ENCODE measurements around the gene RGS6. TPM values are rescaled to one million over a fixed set of nuclear protein-coding genes. Genes with fewer than 3 reads are reported as not detected.

Gene RGS6
- total RNA-seq, 1 donor from 2014 or later = 0.24 TPM

GRCh38 chr14:72595152-72595862, 663.1 kb downstream of the RGS6 start:
- Mint-ChIP-seq H3K4me3 (ENCODE audit: unreplicated experiment) (no peak overlapping the region), H3K4me1 (ENCODE audit: unreplicated experiment) (peaks cover 2% of the 10 kb centered on the region), H3K9me3 (ENCODE audit: unreplicated experiment) (no peaks in the 10 kb centered on the region), H3K36me3 (ENCODE audit: unreplicated experiment) (no peaks in the 10 kb centered on the region), H3K27ac (ENCODE audit: unreplicated experiment) (no peak overlapping the region), H3K27me3 (ENCODE audit: unreplicated experiment) (peaks cover 9% of the 10 kb centered on the region)
- no peak for DNase-seq (ENCODE audit: extremely low spot score, unreplicated experiment)
- TF ChIP-seq, protein P1, sequence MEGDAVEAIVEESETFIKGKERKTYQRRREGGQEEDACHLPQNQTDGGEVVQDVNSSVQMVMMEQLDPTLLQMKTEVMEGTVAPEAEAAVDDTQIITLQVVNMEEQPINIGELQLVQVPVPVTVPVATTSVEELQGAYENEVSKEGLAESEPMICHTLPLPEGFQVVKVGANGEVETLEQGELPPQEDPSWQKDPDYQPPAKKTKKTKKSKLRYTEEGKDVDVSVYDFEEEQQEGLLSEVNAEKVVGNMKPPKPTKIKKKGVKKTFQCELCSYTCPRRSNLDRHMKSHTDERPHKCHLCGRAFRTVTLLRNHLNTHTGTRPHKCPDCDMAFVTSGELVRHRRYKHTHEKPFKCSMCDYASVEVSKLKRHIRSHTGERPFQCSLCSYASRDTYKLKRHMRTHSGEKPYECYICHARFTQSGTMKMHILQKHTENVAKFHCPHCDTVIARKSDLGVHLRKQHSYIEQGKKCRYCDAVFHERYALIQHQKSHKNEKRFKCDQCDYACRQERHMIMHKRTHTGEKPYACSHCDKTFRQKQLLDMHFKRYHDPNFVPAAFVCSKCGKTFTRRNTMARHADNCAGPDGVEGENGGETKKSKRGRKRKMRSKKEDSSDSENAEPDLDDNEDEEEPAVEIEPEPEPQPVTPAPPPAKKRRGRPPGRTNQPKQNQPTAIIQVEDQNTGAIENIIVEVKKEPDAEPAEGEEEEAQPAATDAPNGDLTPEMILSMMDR (IDR thresholded peaks at IDR 0.05) = no peak

GRCh38 chr14:72597252-72598233, 665.3 kb downstream of the RGS6 start:
- no peak overlapping the region for H3K27ac Mint-ChIP-seq (ENCODE audit: unreplicated experiment)
- TF ChIP-seq, protein P1 (IDR thresholded peaks at IDR 0.05) = no peak
- H3K4me3 Mint-ChIP-seq (ENCODE audit: unreplicated experiment) = no peak overlapping the region
- peaks cover 6% of the 10 kb centered on the region for H3K4me1 Mint-ChIP-seq (ENCODE audit: unreplicated experiment)
- no peak for DNase-seq (ENCODE audit: extremely low spot score, unreplicated experiment)
- no peaks in the 10 kb centered on the region for H3K36me3 Mint-ChIP-seq (ENCODE audit: unreplicated experiment)
- peaks cover 3% of the 10 kb centered on the region for H3K27me3 Mint-ChIP-seq (ENCODE audit: unreplicated experiment)
- H3K9me3 Mint-ChIP-seq (ENCODE audit: unreplicated experiment) = no peaks in the 10 kb centered on the region

DNA sequence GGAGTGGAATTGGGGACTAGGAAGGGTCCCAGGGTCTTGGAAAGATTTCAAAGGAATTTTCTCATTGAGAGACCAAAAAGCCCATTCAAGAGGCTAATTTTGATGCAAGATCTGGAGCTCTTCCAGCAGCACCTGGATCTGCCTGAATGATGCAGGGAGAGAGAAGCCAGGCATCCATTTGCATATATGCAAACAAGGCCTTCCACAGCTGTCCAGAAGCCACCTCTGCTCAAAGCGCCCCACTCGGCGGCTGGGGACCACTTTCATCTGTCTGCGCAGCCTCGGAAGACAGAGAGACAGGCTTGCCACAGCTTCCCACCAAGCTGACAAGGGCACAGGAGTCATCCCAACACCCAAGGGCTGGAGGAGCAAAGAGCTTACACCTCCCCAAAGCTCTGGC, 666.1 kb downstream of the RGS6 start:
- Mint-ChIP-seq H3K4me3 (ENCODE audit: unreplicated experiment) (no peak overlapping the region), H3K9me3 (ENCODE audit: unreplicated experiment) (no peaks in the 10 kb centered on the region), H3K27me3 (ENCODE audit: unreplicated experiment) (peaks cover 3% of the 10 kb centered on the region), H3K27ac (ENCODE audit: unreplicated experiment) (no peak overlapping the region), H3K36me3 (ENCODE audit: unreplicated experiment) (no peaks in the 10 kb centered on the region), H3K4me1 (ENCODE audit: unreplicated experiment) (peaks cover 6% of the 10 kb centered on the region)
- DNase-seq (ENCODE audit: extremely low spot score, unreplicated experiment) = no peak
- TF ChIP-seq, protein P1 (IDR thresholded peaks at IDR 0.05) = no peak

DNA sequence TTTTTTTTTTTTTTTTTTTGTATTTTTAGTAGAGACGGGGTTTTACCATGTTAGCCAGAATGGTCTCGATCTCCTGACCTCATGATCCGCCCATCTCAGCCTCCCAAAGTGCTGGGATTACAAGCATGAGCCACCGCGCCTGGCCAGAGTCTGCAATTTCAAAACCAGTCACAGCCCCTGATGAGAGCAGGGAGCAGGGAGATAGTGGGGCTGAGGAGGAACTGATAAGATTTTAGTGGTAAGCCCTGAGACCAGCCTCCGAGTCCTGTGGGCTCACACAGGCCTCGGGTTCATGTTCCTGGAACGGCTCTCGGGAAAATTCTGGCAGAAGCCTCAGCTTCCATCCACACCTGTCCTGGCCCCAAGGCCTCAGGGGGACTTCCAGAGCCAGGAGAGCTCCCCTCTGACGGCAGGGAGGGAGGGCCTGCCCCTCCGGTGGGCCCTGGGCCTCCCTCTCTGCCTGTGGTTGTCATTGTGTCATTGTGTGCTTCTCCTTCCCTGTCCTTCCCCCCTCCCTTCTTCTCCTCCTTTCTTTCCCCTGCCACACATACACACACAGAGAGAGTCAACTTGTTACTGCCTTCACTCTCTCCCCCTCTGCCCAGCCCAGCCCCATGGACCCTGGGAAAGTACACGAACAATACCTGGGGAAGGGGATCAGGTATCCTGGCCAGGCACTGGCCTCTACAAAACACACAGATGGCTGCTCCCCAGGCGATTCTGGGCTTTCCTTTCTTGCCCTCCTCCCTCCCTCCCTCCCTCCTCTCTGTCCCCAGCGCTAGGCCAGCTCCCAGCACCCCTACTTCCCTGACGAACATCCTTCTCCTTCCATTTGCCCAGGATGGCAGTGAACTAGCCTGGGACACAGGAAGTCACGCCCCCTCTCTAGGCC, 667.6 kb downstream of the RGS6 start:
- TF ChIP-seq, protein P1 (IDR thresholded peaks at IDR 0.05) = no peak
- H3K36me3 Mint-ChIP-seq (ENCODE audit: unreplicated experiment) = no peaks in the 10 kb centered on the region
- H3K4me3 Mint-ChIP-seq (ENCODE audit: unreplicated experiment) = no peak overlapping the region
- peaks cover 6% of the 10 kb centered on the region for H3K4me1 Mint-ChIP-seq (ENCODE audit: unreplicated experiment)
- H3K27ac Mint-ChIP-seq (ENCODE audit: unreplicated experiment) = no peak overlapping the region
- H3K27me3 Mint-ChIP-seq (ENCODE audit: unreplicated experiment) = peaks cover 3% of the 10 kb centered on the region
- H3K9me3 Mint-ChIP-seq (ENCODE audit: unreplicated experiment) = no peaks in the 10 kb centered on the region
- DNase-seq (ENCODE audit: extremely low spot score, unreplicated experiment) = no peak

Measured in osteocyte (in vitro differentiated cells).